MM.1S (cell line): Measurements from ENCODE around the gene FGGY.

Experiments
- DNase-seq: peaks from one replicate; pipeline ENCODE4 v3.0.0-alpha.2; 2015
- H2AFZ ChIP-seq: fragments of 300-600 bp; sonication (generic); 2 replicates; pipeline ENCODE4 v1.6.0; 2016; ENCODE audit warnings: antibody characterized with exemption, low read length
- H3F3A ChIP-seq: fragments of 300-600 bp; sonication (generic); 2 replicates; pipeline ENCODE4 v1.6.1; 2016; ENCODE audit warnings: mild to moderate bottlenecking, antibody characterized with exemption, low read length, moderate library complexity, mixed read lengths; ENCODE audit not compliant: insufficient read depth
- H3K27ac ChIP-seq: fragments of 300-600 bp; sonication (generic); 2 replicates; pipeline ENCODE4 v1.5.1; 2016; ENCODE audit warnings: mild to moderate bottlenecking, low read length
- H3K27me3 ChIP-seq: fragments of 300-600 bp; sonication (generic); replicated peaks from 2 replicates; pipeline ENCODE4 v1.6.0; 2016; ENCODE audit warnings: low read length; ENCODE audit not compliant: insufficient read depth
- H3K36me3 ChIP-seq: fragments of 300-600 bp; sonication (generic); replicated peaks from 2 replicates; pipeline ENCODE4 v1.6.1; 2016; ENCODE audit warnings: mild to moderate bottlenecking, low read length, mixed read lengths; ENCODE audit not compliant: insufficient read depth
- H3K4me1 ChIP-seq: fragments of 300-600 bp; sonication (generic); 2 replicates; pipeline ENCODE4 v1.6.1; 2016; ENCODE audit warnings: low read length, mixed read lengths
- H3K4me2 ChIP-seq: fragments of 300-600 bp; sonication (generic); 2 replicates; pipeline ENCODE4 v1.6.0; 2016; ENCODE audit warnings: low read depth, low read length
- H3K4me3 ChIP-seq: fragments of 300-600 bp; sonication (generic); 2 replicates; pipeline ENCODE4 v1.5.1; 2016; ENCODE audit warnings: low read length, mixed read lengths
- H3K79me2 ChIP-seq: fragments of 300-600 bp; sonication (generic); 2 replicates; pipeline ENCODE4 v1.6.1; 2016; ENCODE audit warnings: mixed run types, low read length, mixed read lengths
- H3K9ac ChIP-seq: fragments of 300-600 bp; sonication (generic); 2 replicates; pipeline ENCODE4 v1.6.1; 2016; ENCODE audit warnings: low read length, mixed read lengths
- H3K9me2 ChIP-seq: fragments of 300-600 bp; sonication (generic); replicated peaks from 2 replicates; pipeline ENCODE4 v1.6.1; 2016; ENCODE audit warnings: mild to moderate bottlenecking, low read length, mixed read lengths; ENCODE audit not compliant: insufficient read depth
- H3K9me3 ChIP-seq: fragments of 300-600 bp; sonication (generic); replicated peaks from 2 replicates; pipeline ENCODE4 v1.6.1; 2016; ENCODE audit warnings: mild to moderate bottlenecking, low read length, mixed read lengths; ENCODE audit not compliant: insufficient read depth
- H4K20me1 ChIP-seq: fragments of 300-600 bp; sonication (generic); 2 replicates; pipeline ENCODE4 v1.6.1; 2016; ENCODE audit warnings: mild to moderate bottlenecking, low read length, moderate library complexity, mixed read lengths; ENCODE audit not compliant: insufficient read depth
- EZH2 ChIP-seq: fragments of 300-600 bp; sonication (generic); optimal IDR thresholded peaks from 2 replicates; pipeline ENCODE3; 2017; ENCODE audit warnings: low read depth, mild to moderate bottlenecking, antibody characterized with exemption, low read length, mixed read lengths
- EZH2phosphoT487 ChIP-seq: fragments of 300-600 bp; sonication (generic); IDR thresholded peaks from 2 replicates; pipeline ENCODE4 v1.6.1; 2018; ENCODE audit warnings: antibody characterized with exemption, low read length
- TF ChIP-seq, protein P1 (sequence below): fragments of 300-600 bp; sonication (generic); IDR thresholded peaks from 2 replicates; pipeline ENCODE4 v1.5.1; 2016; ENCODE audit warnings: antibody characterized with exemption, low read length, mixed read lengths

FGGY gene

DNA sequence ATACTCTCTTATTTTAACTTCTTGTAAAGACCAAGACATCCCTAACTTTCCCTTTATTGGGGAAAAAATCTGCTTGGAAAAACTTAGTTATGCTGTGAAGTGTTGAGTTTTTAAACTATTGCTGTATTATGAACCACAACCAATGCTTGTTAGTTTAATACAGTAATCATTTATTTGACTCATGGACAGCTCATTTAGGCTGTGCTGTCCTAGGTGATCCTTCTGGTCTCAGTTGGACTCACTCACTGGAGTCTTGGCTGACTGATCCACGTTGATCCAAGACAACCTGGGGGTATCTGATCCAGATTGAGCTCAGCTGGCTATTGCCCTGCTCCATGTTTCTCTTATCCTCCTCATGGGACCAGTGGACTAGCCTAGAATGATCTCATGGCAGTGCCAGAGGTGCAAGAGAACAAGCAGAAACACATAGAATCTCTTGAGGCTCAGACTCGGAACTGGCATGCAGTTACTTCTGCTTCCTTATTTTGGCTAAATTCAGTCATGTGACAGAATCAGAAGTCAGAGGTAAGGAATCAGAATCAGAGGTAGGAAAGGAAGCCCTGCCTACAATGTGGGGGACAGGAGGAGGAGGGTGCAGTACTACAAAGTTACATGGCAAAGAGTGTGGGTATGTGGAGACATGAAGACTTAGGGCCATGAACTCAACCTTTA, 156.5 kb downstream of the FGGY start:
- Histone ChIP-seq H2AFZ (no peak overlapping the region), H3K4me3 (no peak overlapping the region), H3K4me1 (no peaks in the 10 kb centered on the region), H3K27ac (no peak overlapping the region), H3K9ac (no peak overlapping the region), H3K4me2 (no peak overlapping the region), H3K9me3 (no peaks in the 10 kb centered on the region), H4K20me1 (no peaks in the 10 kb centered on the region), H3K27me3 (no peaks in the 10 kb centered on the region), H3F3A (no peaks in the 10 kb centered on the region), H3K9me2 (no peaks in the 10 kb centered on the region), H3K79me2 (no peaks in the 10 kb centered on the region), H3K36me3 (no peaks in the 10 kb centered on the region)
- no peak for DNase-seq
- TF ChIP-seq, protein P1, sequence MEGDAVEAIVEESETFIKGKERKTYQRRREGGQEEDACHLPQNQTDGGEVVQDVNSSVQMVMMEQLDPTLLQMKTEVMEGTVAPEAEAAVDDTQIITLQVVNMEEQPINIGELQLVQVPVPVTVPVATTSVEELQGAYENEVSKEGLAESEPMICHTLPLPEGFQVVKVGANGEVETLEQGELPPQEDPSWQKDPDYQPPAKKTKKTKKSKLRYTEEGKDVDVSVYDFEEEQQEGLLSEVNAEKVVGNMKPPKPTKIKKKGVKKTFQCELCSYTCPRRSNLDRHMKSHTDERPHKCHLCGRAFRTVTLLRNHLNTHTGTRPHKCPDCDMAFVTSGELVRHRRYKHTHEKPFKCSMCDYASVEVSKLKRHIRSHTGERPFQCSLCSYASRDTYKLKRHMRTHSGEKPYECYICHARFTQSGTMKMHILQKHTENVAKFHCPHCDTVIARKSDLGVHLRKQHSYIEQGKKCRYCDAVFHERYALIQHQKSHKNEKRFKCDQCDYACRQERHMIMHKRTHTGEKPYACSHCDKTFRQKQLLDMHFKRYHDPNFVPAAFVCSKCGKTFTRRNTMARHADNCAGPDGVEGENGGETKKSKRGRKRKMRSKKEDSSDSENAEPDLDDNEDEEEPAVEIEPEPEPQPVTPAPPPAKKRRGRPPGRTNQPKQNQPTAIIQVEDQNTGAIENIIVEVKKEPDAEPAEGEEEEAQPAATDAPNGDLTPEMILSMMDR = no peak
- no peak for TF ChIP-seq EZH2

DNA sequence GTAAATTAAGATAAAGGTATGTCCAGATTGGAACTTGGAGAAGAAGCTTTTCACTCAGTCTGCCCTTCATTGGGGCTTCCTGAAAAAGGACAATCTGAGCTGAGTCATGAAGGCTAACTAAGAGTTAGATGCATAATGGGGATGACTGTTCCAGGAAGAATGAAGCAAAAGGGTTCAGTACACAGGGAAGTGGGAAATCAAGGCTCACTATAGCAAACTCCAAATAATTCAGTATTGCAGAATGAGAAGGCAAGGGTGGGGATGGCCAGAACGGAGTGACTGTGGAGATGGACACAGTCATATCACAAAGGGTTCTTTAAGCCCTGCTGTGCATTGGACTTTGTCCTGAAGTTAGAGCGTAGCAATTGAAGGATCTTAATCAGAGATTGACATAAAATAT, 158.3 kb downstream of the FGGY start:
- no peaks in the 10 kb centered on the region for H3K4me1 ChIP-seq
- no peaks in the 10 kb centered on the region for H3K36me3 ChIP-seq
- no peaks in the 10 kb centered on the region for H3K9me3 ChIP-seq
- no peak overlapping the region for H3K9ac ChIP-seq
- no peak for TF ChIP-seq EZH2phosphoT487
- TF ChIP-seq, protein P1 = no peak
- H3F3A ChIP-seq = no peaks in the 10 kb centered on the region
- no peaks in the 10 kb centered on the region for H4K20me1 ChIP-seq
- no peak for DNase-seq
- no peaks in the 10 kb centered on the region for H3K79me2 ChIP-seq
- H3K4me2 ChIP-seq = no peak overlapping the region
- H2AFZ ChIP-seq = no peak overlapping the region
- no peak overlapping the region for H3K27ac ChIP-seq
- H3K4me3 ChIP-seq = no peak overlapping the region
- H3K9me2 ChIP-seq = no peaks in the 10 kb centered on the region
- no peaks in the 10 kb centered on the region for H3K27me3 ChIP-seq

DNA sequence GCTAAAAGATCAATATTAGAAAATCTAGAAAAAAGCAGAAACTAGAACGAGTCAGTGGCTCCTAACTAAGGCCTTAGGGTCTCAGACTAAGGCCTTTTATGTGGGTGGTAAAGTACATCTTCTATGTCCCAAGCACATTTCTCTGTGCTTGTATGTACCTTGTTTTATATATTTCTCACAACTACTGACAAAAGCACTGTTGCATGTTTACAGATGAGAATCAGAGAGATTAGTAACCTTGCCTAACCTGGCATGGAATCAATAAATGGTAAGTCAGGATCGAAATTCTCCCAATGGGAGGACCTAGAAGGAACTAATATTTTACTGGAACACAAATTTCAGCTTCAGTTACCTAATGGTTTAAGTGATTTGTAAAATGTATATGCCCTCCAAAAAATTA, 160.9 kb downstream of the FGGY start:
- H3K27ac ChIP-seq = no peak overlapping the region
- no peaks in the 10 kb centered on the region for H3F3A ChIP-seq
- H3K27me3 ChIP-seq = no peaks in the 10 kb centered on the region
- no peaks in the 10 kb centered on the region for H3K9me3 ChIP-seq
- no peak overlapping the region for H2AFZ ChIP-seq
- TF ChIP-seq EZH2 (no peak), EZH2phosphoT487 (no peak)
- TF ChIP-seq, protein P1 = no peak
- H3K4me1 ChIP-seq = no peaks in the 10 kb centered on the region
- no peaks in the 10 kb centered on the region for H3K79me2 ChIP-seq
- no peak overlapping the region for H3K4me3 ChIP-seq
- H4K20me1 ChIP-seq = no peaks in the 10 kb centered on the region
- no peak overlapping the region for H3K4me2 ChIP-seq
- DNase-seq = no peak
- H3K36me3 ChIP-seq = no peaks in the 10 kb centered on the region
- H3K9me2 ChIP-seq = no peaks in the 10 kb centered on the region
- H3K9ac ChIP-seq = no peak overlapping the region
